ENCODE measurements around the gene GLCCI1. TPM values are rescaled to one million over a fixed set of nuclear protein-coding genes. Genes with fewer than 3 reads are reported as not detected.

Gene GLCCI1
- total RNA-seq, result 1.5 and 1.6 TPM in 2 replicates

DNA sequence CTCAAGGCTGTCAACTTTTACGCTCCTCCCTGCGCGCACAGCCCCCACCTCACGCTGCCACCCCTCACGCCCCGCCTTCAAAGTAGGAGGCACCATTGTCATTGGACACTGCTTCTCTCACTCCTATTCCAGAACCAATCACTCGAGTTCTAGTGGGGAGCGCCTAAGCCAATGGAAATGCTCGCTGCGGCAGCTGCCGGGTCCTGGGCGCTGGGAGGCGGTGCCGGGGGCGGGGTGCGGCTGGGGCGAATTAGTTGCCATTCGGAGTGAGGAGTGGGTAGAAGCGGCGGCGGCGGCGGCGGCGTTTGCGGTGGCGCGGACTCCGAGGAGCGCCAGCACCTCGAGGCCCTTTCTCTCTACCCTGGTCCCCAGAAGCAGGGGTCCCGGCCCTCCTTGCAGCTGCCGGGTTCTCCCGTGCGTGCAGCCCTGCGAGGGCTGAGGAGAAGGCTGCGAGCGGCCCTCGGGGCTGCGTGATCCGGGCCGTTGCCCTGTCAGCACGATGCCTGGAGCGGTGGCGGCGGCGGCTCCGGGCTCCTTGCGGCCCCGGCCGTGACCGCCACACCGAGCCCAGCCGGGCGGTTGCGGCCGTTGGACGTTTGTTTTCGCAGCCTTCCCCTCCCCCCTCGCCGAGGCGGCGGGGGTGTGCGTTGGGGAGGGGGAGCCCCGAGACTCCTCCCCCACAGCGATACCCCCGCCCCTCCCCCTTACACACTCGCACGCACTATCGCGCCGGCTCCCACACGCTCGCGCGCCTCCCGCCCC, at the start of gene GLCCI1:
TSS of gene GLCCI1 (plus strand) at position 253 of the 762 bp plus-strand sequence. CDS start 555 bp downstream, outside the sequence.

